ENCODE data around the gene PDCD5.

The PDCD5 gene

GRCh38 chr19:32580901-32581704, at the start of gene PDCD5 (continued):
- TF ChIP-seq ZNF518A (tag by site-specific recombination; conservative IDR thresholded peaks at IDR 0.05; ENCODE audit: low read depth) (no peak; the same call in 1 of the 2 replicates), ZNF558 (tag by site-specific recombination; IDR thresholded peaks at IDR 0.05) (no peak), ZBTB1 (tag by site-specific recombination; IDR thresholded peaks at IDR 0.05) (no peak), ZNF24 (tag by site-specific recombination; IDR thresholded peaks at IDR 0.05) (no peak; the same call in 1 of the 2 replicates), ZNF292 (tag by site-specific recombination; IDR thresholded peaks at IDR 0.05; ENCODE audit: borderline replicate concordance, low read depth) (no peak), ZNF391 (tag by site-specific recombination; IDR thresholded peaks at IDR 0.05; ENCODE audit: borderline replicate concordance, low read depth) (no peak), GFI1B (tag by site-specific recombination; IDR thresholded peaks at IDR 0.05) (no peak), ZNF266 (tag by site-specific recombination; IDR thresholded peaks at IDR 0.05; ENCODE audit: low read depth) (no peak), ZNF155 (tag by site-specific recombination; IDR thresholded peaks at IDR 0.05) (no peak), ZNF530 (tag by site-specific recombination; IDR thresholded peaks at IDR 0.05; ENCODE audit: low read depth) (no peak), YY2 (tag by site-specific recombination; IDR thresholded peaks at IDR 0.05) (peak; percentile 90), CTCF (tag by site-specific recombination; IDR thresholded peaks at IDR 0.05) (no peak), YY1 (tag by site-specific recombination; IDR thresholded peaks at IDR 0.05) (peak; percentile 90), PRDM2 (tag by site-specific recombination; IDR thresholded peaks at IDR 0.05; ENCODE audit: borderline replicate concordance) (no peak), ZNF521 (tag by site-specific recombination; IDR thresholded peaks at IDR 0.05) (no peak), ZNF629 (tag by site-specific recombination; IDR thresholded peaks at IDR 0.05) (0 out of 2 replicates have a peak, but pooled peaks have one; percentile 47), ZNF707 (tag by site-specific recombination; IDR thresholded peaks at IDR 0.05) (no peak), ZNF157 (tag by site-specific recombination; IDR thresholded peaks at IDR 0.05) (no peak), ZNF791 (tag by site-specific recombination; IDR thresholded peaks at IDR 0.05) (0 out of 2 replicates have a peak, but pooled peaks have one; percentile 5), ZNF768 (tag by site-specific recombination; IDR thresholded peaks at IDR 0.05) (no peak), ZNF560 (tag by site-specific recombination; IDR thresholded peaks at IDR 0.05; ENCODE audit: borderline replicate concordance) (no peak), ZNF658 (tag by site-specific recombination; IDR thresholded peaks at IDR 0.05) (no peak), WT1 (tag by site-specific recombination; IDR thresholded peaks at IDR 0.05) (no peak), ZNF677 (tag by site-specific recombination; IDR thresholded peaks at IDR 0.05) (peak; percentile 72), KLF7 (tag by site-specific recombination; IDR thresholded peaks at IDR 0.05; ENCODE audit: borderline replicate concordance) (no peak), ZNF114 (tag by site-specific recombination; IDR thresholded peaks at IDR 0.05) (no peak)
